RPMI8226 (cell line): ENCODE data around the gene ARPC1A.
"Not testable (repeated sequence)": the region's sequence is repeated elsewhere in the genome, so short reads cannot be mapped to it uniquely, and the experiment has no call there.

Source experiments
- DNase-seq: peaks from one replicate; pipeline ENCODE4 v3.0.0-alpha.2; 2015

The ARPC1A gene

DNA sequence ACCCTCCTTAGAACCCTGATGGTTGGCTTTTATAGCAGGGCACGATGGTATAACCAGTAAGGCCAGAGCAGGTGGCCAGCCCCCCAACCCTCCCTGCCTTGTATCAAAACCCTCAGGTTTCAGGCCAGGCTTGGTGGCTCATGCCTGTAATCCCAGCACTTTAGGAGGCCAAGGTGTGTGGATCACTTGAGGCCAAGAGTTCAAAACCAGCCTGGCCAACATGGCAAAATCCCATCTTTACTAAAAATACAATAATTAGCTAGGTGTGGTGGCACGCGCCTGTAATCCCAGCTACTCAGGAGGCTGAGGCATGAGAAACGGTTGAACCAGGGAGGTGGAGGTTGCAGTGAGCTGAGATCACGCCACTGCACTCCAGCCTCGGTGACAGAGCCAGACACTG is 3.0 kb upstream of the ARPC1A start:
- not testable (repeated sequence) for DNase-seq

- no peak for DNase-seq
Observed at GRCh38 chr7:99324559-99324958, 1.1 kb upstream of the ARPC1A start.

DNA sequence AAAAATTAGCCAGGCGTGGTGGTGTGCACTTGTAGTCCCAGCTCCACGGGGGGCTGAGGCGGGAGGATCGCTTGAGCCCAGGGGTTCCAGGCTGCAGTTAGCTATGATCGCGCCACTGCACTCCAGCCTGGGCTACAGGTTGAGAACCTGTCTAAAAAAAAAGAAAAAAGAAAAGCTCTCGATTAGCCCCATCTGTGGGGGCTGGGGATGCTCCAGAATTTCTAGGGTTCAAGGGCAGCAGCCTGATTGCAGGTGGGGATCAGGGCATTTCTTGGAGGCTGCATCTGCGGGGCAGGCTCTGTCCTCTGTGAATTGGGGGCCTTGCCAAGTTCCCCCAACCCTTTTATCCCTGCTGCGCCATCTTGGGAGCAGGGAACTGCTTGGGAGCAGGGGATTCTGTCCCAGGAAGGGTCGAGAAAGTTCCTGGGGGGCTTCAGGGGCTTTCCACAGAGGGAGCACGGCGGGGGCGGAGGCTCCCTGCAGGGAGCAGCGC is 651 bp upstream of the ARPC1A start:
- no peak for DNase-seq

DNA sequence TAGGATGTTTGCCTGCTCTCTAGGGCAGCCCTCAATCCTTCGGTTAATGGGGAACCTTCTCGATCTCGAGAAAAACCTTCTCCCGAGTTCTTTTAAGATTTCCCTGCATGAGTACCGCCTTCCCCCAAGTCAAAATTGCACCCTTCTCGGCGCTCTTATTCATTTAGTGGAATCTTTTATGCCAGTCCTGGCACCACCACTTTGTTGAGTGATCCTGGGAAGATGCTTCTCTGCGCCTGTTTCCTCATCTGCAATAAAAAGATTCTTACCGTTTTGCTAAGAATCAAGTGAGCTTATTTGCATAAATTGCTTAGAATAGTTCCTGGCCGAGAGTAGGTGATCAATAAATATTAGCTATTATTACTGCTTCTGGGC is 697 bp downstream of the ARPC1A start:
- no peak for DNase-seq

GRCh38 chr7:99330314-99330961 is 4.7 kb downstream of the ARPC1A start:
- peak; percentile 80 for DNase-seq

- no peak for DNase-seq
Observed at GRCh38 chr7:99331002-99331401, 5.3 kb downstream of the ARPC1A start.

GRCh38 chr7:99339595-99339994 is 13.9 kb downstream of the ARPC1A start:
- DNase-seq: no peak

DNA sequence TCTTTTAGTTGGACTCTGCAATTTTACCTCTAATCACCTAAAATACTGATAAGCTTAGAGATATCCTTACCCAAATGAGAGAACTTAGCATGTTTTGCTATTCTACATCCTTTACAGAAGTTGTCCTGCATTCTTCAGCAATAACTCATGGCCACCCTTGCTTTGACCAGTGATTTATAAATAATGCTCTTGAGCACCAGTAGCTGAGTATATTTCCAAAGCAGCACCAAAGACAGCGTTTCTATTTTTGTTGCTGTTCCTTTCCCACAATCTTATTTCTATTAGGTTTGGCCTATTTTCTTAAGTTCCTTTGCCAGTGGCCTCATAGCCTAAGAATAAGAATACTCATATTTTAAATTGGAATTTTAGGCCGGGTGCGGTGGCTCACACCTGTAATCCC is 15.0 kb downstream of the ARPC1A start:
- no peak for DNase-seq

GRCh38 chr7:99344061-99344647 is 18.5 kb downstream of the ARPC1A start:
- DNase-seq: no peak

GRCh38 chr7:99350641-99351040 is 24.9 kb downstream of the ARPC1A start:
- not testable (repeated sequence) for DNase-seq

- DNase-seq: no peak
Observed at GRCh38 chr7:99352247-99352646, 26.5 kb downstream of the ARPC1A start.

DNA sequence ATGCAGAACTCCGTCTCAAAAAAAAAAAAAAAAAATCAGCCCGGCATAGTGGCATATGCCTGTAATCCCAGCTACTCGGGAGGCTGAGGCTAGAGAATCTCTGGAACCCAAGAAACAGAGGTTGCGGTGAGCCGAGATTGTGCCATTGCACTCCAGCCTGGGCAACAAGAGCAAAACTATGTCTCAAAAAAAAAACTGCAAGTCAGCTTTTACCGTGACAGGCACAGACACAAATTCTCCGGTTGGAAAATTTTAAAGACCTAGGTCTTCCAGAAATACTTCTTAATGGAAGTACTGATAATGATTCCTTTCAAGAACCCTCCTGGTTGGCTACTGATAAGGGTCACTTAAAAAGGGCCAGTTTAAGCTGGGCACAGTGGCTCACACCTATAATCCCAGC is 29.4 kb downstream of the ARPC1A start:
- no peak for DNase-seq

DNA sequence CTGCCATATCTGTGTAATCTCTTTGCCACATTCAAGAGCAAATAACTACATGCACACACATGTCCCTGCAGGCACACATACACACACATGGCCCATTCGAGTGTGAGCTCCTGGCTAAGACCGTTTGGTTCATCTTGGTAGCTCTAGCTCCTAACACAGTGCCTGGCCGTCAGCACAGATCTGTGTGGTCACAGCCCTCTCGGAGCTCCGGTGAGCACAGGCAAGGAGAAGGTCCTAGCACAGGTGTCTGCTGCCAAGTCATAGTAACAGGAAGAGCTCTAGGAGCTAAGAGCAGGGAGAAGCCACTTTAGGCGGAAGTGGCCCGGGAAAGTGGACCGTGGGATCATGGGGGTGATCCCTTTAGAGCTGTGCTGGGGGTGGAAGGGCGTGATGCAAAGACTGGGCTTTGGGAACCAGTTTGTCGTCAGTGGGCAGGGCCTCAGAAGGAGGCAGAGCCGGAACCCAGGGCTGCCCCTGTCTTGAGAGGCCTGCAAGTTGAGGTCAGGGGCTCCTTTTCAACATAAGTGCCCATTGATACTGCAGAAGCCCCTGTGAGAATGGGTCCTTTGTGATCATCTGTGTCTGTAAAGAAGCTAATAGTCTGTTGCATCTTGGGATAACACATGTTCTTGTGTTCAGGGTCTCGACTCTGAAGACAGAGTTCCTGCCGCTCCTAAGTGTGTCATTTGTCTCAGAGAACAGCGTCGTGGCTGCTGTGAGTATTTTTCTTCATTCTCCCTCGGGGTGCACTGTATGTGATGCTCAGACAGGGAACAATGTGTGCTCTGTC is 32.2 kb downstream of the ARPC1A start:
- no peak for DNase-seq

DNA sequence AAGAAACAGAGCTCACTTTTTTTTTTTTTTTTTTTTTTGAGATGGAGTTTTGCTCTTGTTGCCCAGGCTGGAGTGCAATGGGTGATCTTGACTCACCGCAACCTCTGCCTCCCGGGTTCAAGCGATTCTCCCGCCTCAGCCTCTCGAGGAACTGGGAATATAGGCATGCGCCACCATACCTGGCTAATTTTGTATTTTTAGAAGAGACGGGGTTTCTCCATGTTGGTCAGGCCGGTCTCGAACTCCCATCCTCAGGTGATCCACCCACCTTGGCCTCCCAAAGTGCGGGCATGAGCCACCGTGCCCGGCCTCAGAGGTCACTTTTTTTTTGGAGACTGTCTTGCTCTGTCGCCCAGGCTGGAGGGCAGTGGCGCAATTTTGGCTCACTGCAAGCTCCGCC is 32.8 kb downstream of the ARPC1A start:
- DNase-seq: not testable (repeated sequence)

DNA sequence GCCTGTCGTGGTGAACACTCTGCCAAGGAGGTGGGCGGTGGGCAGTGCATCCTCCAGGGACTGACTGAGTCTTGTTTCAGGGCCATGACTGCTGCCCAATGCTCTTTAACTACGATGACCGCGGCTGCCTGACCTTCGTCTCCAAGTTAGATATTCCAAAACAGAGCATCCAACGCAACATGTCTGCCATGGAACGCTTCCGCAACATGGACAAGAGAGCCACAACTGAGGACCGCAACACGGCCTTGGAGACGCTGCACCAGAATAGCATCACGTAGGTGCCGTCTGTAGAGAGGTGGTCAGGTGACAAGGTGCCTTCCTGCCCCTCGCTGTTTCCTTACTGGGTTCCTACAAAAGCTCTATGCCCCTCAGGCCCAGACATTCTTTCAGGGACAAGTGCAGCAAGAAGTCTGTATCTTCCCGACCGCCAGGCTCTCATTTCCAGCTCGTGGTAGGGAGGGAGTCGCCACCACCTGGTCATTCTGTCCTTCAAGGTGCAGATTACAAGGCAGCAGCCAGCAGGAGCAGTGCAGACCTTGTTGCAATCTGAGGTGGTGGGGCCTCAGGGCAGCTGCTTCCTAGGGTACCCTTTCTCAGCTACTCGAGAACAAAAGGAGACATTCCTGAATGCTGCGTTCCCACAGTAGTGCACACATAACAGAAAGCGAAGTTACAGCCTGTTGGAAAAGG is 33.9 kb downstream of the ARPC1A start:
- no peak for DNase-seq

DNA sequence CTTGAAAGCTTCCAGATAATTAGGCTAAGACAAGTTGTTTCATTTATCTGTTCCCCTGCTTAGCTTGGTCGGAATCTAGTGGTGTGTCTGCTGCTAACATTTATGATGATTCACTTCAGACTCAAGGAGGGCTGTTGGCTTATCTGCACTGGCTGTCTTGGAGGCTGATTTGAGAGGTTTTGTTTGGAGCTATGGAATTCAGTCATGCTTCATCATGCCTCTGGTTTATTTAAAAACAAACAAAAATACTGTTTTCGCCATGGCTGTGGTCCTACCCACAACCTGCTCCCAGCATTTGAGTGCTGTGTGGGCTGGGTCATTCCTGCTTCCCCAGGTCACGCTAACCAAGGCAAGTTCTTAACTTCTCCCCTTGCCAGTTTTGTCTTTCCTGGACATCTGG is 37.1 kb downstream of the ARPC1A start:
- no peak for DNase-seq

DNA sequence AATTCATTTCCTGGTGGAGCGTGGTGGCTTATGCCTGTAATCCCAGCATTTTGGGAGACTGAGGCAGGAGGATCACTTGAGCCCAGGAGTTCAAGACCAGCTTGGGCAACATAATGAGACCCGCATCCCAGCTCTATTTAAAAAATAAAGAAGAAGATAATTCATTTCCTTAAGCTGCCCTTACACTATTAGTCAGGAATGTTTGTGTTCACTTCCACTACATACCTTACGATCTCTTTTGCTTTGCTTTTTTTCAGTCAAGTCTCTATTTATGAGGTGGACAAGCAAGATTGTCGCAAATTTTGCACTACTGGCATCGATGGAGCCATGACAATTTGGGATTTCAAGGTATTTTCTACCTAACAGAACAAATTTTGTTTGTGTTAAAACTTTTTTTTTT is 37.6 kb downstream of the ARPC1A start:
- DNase-seq: no peak

DNA sequence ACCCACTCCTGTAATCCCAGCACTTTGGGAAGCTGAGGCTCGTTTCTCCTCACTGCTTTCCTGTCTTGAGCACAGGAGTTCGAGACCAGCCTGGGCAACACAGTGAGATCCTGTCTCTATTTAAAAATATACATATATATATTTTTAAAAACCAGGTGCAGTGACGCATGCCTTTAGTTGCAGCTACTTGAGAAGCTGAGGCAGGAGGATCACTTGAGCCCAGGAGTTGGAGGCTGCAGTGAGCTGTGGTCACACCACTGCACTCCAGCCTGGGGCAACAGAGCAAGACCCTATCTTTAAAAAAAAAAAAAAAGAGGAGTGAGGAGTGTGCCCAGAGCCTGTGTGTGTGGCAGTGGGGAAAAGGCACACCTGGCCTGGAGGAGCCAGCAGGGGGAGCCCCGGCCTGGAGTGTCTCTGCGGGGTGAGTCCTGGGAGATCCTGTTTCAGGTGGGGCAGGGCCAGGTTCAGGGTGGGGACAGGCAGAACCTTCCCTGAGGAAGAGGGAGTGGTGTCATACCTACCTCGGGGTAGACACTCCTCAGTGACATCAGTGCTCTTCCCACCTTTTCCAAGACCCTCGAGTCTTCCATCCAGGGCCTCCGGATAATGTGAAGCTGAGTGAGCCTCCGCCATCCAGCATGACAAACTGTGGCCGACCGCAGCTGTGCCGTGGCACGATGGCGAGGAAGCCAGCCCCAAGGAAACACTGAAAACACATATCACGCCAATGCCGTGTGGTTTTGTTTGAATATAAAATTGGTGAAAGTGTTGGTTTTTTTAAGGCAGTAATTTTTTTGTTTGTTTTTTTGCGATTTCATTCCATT is 39.8 kb downstream of the ARPC1A start:
- peak; percentile 61 for DNase-seq

DNA sequence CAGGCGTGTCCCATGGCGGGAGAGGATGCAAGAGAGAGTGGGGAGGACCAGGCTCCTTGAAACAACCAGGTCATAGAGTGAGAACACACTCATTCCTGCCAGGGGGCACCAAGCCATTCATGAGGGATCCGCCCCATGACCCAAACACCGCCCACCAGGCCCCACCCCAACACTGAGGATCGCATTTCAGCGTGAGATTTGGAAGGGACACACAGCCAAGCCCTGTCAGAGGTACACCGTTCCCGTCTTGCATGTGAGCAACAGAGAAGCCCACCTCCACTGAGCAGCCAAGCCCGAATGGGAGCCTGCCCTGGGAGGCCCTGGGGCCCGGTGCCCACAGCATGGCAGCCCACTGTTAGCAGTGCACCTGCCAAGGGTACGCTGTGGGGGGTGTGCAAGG is 40.9 kb downstream of the ARPC1A start:
- no peak for DNase-seq

GRCh38 chr7:99368750-99369389 is 43.2 kb downstream of the ARPC1A start:
- DNase-seq: no peak

DNA sequence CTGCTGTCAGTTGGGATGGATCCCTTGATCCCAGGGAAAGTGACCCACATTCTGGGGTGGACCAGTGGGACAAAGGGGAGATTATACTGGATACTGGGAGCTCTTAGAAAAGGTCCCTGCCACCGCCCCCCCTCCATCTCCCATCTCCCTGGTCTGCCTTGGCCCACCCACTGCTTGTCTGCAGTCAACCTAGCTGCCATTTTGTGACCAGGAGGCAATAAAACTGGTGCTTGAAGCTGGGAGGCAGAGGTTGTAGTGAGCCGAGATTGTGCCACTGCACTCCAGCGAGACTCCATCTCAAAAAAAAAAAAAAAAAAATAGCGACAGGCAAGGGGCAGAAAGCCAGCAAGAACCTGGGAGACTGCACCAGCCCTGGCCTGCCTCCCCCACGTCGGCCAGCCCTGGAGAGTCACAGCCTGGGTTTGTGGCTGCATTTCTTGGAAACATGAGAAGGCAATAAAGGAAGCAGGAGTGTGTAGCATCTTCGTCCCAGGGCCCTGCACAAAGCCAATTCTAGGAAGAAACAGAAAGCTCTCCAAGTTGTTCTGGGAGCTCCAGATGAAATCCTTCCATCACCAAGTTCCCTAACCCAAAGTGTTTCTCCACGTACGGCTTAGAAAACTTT is 44.2 kb downstream of the ARPC1A start:
- no peak for DNase-seq
